Activated naive CD4-positive, alpha-beta T cell treated with anti-CD3 and anti-CD28 coated beads, Interleukin-2, amount 10 ng/mL, durations not matched to agents 7 days and 5 days (primary cell): ENCODE data around the gene POGZ.
A peak's percentile ranks its signal among the peaks of the same experiment; 100 is the strongest.
"Not testable (repeated sequence)": the region's sequence is repeated elsewhere in the genome, so short reads cannot be mapped to it uniquely, and the experiment has no call there.

Source experiments
- CTCF ChIA-PET: fragments of 350-600 bp; sonication (Branson Sonifier 250); formaldehyde crosslinking; loops from one replicate; lab custom pipeline; 2021; ENCODE audit warnings: antibody characterized with exemption; lab: Charles Lee
- DNase-seq: peaks from one replicate; pipeline ENCODE4 v3.0.0-alpha.2; 2020
- H3K27ac Mint-ChIP-seq: one replicate; pipeline ENCODE4 v1.8.0; 2021; ENCODE audit warnings: mild to moderate bottlenecking, moderate library complexity, mixed read lengths
- H3K27me3 Mint-ChIP-seq: one replicate; pipeline ENCODE4 v1.8.0; 2021; ENCODE audit warnings: mild to moderate bottlenecking, mixed read lengths
- H3K36me3 Mint-ChIP-seq: one replicate; pipeline ENCODE4 v1.8.0; 2021; ENCODE audit warnings: mixed read lengths
- H3K4me1 Mint-ChIP-seq: one replicate; pipeline ENCODE4 v1.8.0; 2021; ENCODE audit warnings: mixed read lengths
- H3K4me3 Mint-ChIP-seq: one replicate; pipeline ENCODE4 v1.8.0; 2021; ENCODE audit warnings: mild to moderate bottlenecking, moderate library complexity, mixed read lengths
- H3K9me3 Mint-ChIP-seq: one replicate; pipeline ENCODE4 v1.8.0; 2021; ENCODE audit warnings: mixed read lengths

POGZ gene

GRCh38 chr1:151457911-151458801, 1.1 kb downstream of the POGZ start:
- DNase-seq, result peak; percentile 72
- H3K36me3 Mint-ChIP-seq, result peaks cover 5% of the 10 kb centered on the region
- H3K27ac Mint-ChIP-seq, result peak overlapping the region; percentile 87
- CTCF ChIA-PET, result no interaction called here
- peaks cover 28% of the 10 kb centered on the region for H3K4me1 Mint-ChIP-seq
- H3K9me3 Mint-ChIP-seq, result no peaks in the 10 kb centered on the region
- peak overlapping the region; percentile 77 for H3K4me3 Mint-ChIP-seq
- peaks cover 21% of the 10 kb centered on the region for H3K27me3 Mint-ChIP-seq

GRCh38 chr1:151455966-151456365, 3.3 kb downstream of the POGZ start:
- peaks cover 23% of the 10 kb centered on the region for H3K4me1 Mint-ChIP-seq
- H3K27me3 Mint-ChIP-seq, result peaks cover 5% of the 10 kb centered on the region
- H3K27ac Mint-ChIP-seq, result no peak overlapping the region
- no peak overlapping the region for H3K4me3 Mint-ChIP-seq
- no peaks in the 10 kb centered on the region for H3K9me3 Mint-ChIP-seq
- peaks cover 7% of the 10 kb centered on the region for H3K36me3 Mint-ChIP-seq
- no peak for DNase-seq
- CTCF ChIA-PET, result no interaction called here

GRCh38 chr1:151455231-151455630, 4.1 kb downstream of the POGZ start:
- Mint-ChIP-seq H3K4me1 (peaks cover 22% of the 10 kb centered on the region), H3K4me3 (no peak overlapping the region), H3K9me3 (no peaks in the 10 kb centered on the region), H3K36me3 (peaks cover 7% of the 10 kb centered on the region), H3K27ac (no peak overlapping the region), H3K27me3 (peaks cover 5% of the 10 kb centered on the region)
- no peak for DNase-seq
- CTCF ChIA-PET, result interaction anchor here (1.0 kb wide), 1 partner anchor 20 kb away, joined by 3 read pairs; no protein-coding TSS in a partner anchor

- Mint-ChIP-seq H3K9me3 (no peaks in the 10 kb centered on the region), H3K27ac (no peak overlapping the region), H3K36me3 (peaks cover 5% of the 10 kb centered on the region), H3K27me3 (no peaks in the 10 kb centered on the region), H3K4me3 (no peak overlapping the region), H3K4me1 (peaks cover 30% of the 10 kb centered on the region)
- no peak for DNase-seq
- CTCF ChIA-PET, result interaction anchor here (0.7 to 0.8 kb wide), 2 partner anchors 287 to 389 kb away, joined by 3 to 5 read pairs; no protein-coding TSS in a partner anchor
Observed at GRCh38 chr1:151447696-151448095, 11.6 kb downstream of the POGZ start.

GRCh38 chr1:151444783-151445177, 14.5 kb downstream of the POGZ start:
- Mint-ChIP-seq H3K36me3 (peaks cover 21% of the 10 kb centered on the region), H3K4me3 (no peak overlapping the region), H3K9me3 (no peaks in the 10 kb centered on the region), H3K27me3 (no peaks in the 10 kb centered on the region), H3K27ac (no peak overlapping the region), H3K4me1 (peaks cover 30% of the 10 kb centered on the region)
- DNase-seq, result no peak
- CTCF ChIA-PET, result interaction anchor here (0.8 to 1.9 kb wide), 9 partner anchors 9 to 392 kb away, joined by 3 to 12 read pairs (median 5); no protein-coding TSS in a partner anchor

GRCh38 chr1:151443846-151444782, 15.2 kb downstream of the POGZ start:
- Mint-ChIP-seq H3K36me3 (peaks cover 19% of the 10 kb centered on the region), H3K27me3 (no peaks in the 10 kb centered on the region), H3K4me1 (peaks cover 30% of the 10 kb centered on the region), H3K27ac (no peak overlapping the region), H3K4me3 (no peak overlapping the region), H3K9me3 (no peaks in the 10 kb centered on the region)
- CTCF ChIA-PET, result interaction anchor here (0.7 to 1.9 kb wide), 12 partner anchors 9 to 392 kb away, joined by 3 to 12 read pairs (median 4); no protein-coding TSS in a partner anchor
- peak; percentile 81 for DNase-seq

- not testable (repeated sequence) for H3K27ac Mint-ChIP-seq, DNase-seq, H3K27me3 Mint-ChIP-seq, H3K4me3 Mint-ChIP-seq, H3K9me3 Mint-ChIP-seq
- CTCF ChIA-PET, result interaction anchor here (0.6 kb wide), 1 partner anchor 12 kb away, joined by 3 read pairs; no protein-coding TSS in a partner anchor
- H3K36me3 Mint-ChIP-seq, result peaks cover 24% of the 10 kb centered on the region
- H3K4me1 Mint-ChIP-seq, result peaks cover 10% of the 10 kb centered on the region
Observed at GRCh38 chr1:151437396-151437795, 21.9 kb downstream of the POGZ start.

- H3K4me3 Mint-ChIP-seq, result no peak overlapping the region
- no peak overlapping the region for H3K27ac Mint-ChIP-seq
- DNase-seq, result no peak
- CTCF ChIA-PET, result interaction anchor here (0.6 to 0.7 kb wide), 2 partner anchors 11 to 45 kb away, joined by 3 read pairs; no protein-coding TSS in a partner anchor
- H3K36me3 Mint-ChIP-seq, result peaks cover 23% of the 10 kb centered on the region
- H3K9me3 Mint-ChIP-seq, result no peaks in the 10 kb centered on the region
- no peaks in the 10 kb centered on the region for H3K27me3 Mint-ChIP-seq
- peaks cover 10% of the 10 kb centered on the region for H3K4me1 Mint-ChIP-seq
Observed at GRCh38 chr1:151436985-151437384, 22.3 kb downstream of the POGZ start.

GRCh38 chr1:151435174-151435573, 24.1 kb downstream of the POGZ start:
- Mint-ChIP-seq H3K27ac (no peak overlapping the region), H3K4me3 (no peak overlapping the region)
- CTCF ChIA-PET, result interaction anchor here (1.0 to 1.2 kb wide), 2 partner anchors 9 to 20 kb away, joined by 3 read pairs; no protein-coding TSS in a partner anchor

GRCh38 chr1:151433827-151434226, 25.5 kb downstream of the POGZ start:
- CTCF ChIA-PET, H3K4me3 Mint-ChIP-seq, H3K27me3 Mint-ChIP-seq, DNase-seq, H3K27ac Mint-ChIP-seq, H3K9me3 Mint-ChIP-seq: not testable (repeated sequence)
- H3K4me1 Mint-ChIP-seq, result peaks cover 10% of the 10 kb centered on the region
- H3K36me3 Mint-ChIP-seq, result peaks cover 16% of the 10 kb centered on the region

More at GRCh38 chr1:151435174-151435573, 24.1 kb downstream of the POGZ start:
- Mint-ChIP-seq H3K9me3 (no peaks in the 10 kb centered on the region), H3K4me1 (peaks cover 10% of the 10 kb centered on the region), H3K27me3 (no peaks in the 10 kb centered on the region), H3K36me3 (peaks cover 11% of the 10 kb centered on the region)
- DNase-seq, result no peak

- H3K36me3 Mint-ChIP-seq, result peaks cover 56% of the 10 kb centered on the region
- H3K27ac Mint-ChIP-seq, result no peak overlapping the region
Observed at GRCh38 chr1:151428068-151428467, 31.2 kb downstream of the POGZ start.

GRCh38 chr1:151425103-151425502, 34.2 kb downstream of the POGZ start:
- Mint-ChIP-seq H3K27me3 (no peaks in the 10 kb centered on the region), H3K36me3 (peaks cover 68% of the 10 kb centered on the region), H3K4me1 (no peaks in the 10 kb centered on the region), H3K27ac (no peak overlapping the region), H3K9me3 (no peaks in the 10 kb centered on the region), H3K4me3 (no peak overlapping the region)
- no peak for DNase-seq
- CTCF ChIA-PET, result no interaction called here

More at GRCh38 chr1:151428068-151428467, 31.2 kb downstream of the POGZ start:
- no peak for DNase-seq
- Mint-ChIP-seq H3K27me3 (no peaks in the 10 kb centered on the region), H3K4me3 (no peak overlapping the region), H3K9me3 (no peaks in the 10 kb centered on the region), H3K4me1 (no peaks in the 10 kb centered on the region)
- CTCF ChIA-PET, result no interaction called here

GRCh38 chr1:151419819-151420218, 39.5 kb downstream of the POGZ start:
- Mint-ChIP-seq H3K9me3 (no peaks in the 10 kb centered on the region), H3K27ac (no peak overlapping the region), H3K4me1 (no peaks in the 10 kb centered on the region), H3K36me3 (peaks cover 45% of the 10 kb centered on the region), H3K27me3 (no peaks in the 10 kb centered on the region), H3K4me3 (no peak overlapping the region)
- CTCF ChIA-PET, result no interaction called here
- no peak for DNase-seq
